HK-2 (cell line): ENCODE results near the gene HS2ST1.
"Not testable (repeated sequence)": the region's sequence is repeated elsewhere in the genome, so short reads cannot be mapped to it uniquely, and the experiment has no call there.

ENCODE experiments used
- DNase-seq: peaks from one replicate; pipeline ENCODE4 v3.0.0-alpha.2; 2018; ENCODE audit not compliant: unreplicated experiment

HS2ST1 gene

GRCh38 chr1:86914601-86914997, at the start of gene HS2ST1:
TSS of gene HS2ST1 (plus strand) at chr1:86914635.
- no peak for DNase-seq

GRCh38 chr1:86865973-86866637, 48.3 kb upstream of the HS2ST1 start:
- DNase-seq, result no peak

GRCh38 chr1:86866665-86867064, 47.8 kb upstream of the HS2ST1 start:
- no peak for DNase-seq

- DNase-seq, result not testable (repeated sequence)
These were observed 47.2 kb upstream of the HS2ST1 start for GRCh38 chr1:86867278-86867677.

- no peak for DNase-seq
These were observed 46.0 kb upstream of the HS2ST1 start for GRCh38 chr1:86868477-86868876.

GRCh38 chr1:86871001-86871400, 43.4 kb upstream of the HS2ST1 start:
- no peak for DNase-seq

- DNase-seq, result no peak
These were observed 42.3 kb upstream of the HS2ST1 start for GRCh38 chr1:86872086-86872485.

- DNase-seq, result no peak
These were observed 38.7 kb upstream of the HS2ST1 start for GRCh38 chr1:86875722-86876121.

GRCh38 chr1:86887479-86888162, 26.8 kb upstream of the HS2ST1 start:
- no peak for DNase-seq

- DNase-seq, result no peak
These were observed 26.1 kb upstream of the HS2ST1 start for GRCh38 chr1:86888327-86888726.

GRCh38 chr1:86899401-86899800, 15.0 kb upstream of the HS2ST1 start:
- DNase-seq, result not testable (repeated sequence)

GRCh38 chr1:86905875-86906274, 8.6 kb upstream of the HS2ST1 start:
- DNase-seq, result no peak

GRCh38 chr1:86906419-86906818, 8.0 kb upstream of the HS2ST1 start:
- DNase-seq, result no peak

GRCh38 chr1:86912281-86912900, 2.0 kb upstream of the HS2ST1 start:
- DNase-seq, result no peak

GRCh38 chr1:86913399-86913895, 988 bp upstream of the HS2ST1 start:
- peak; percentile 27 for DNase-seq

GRCh38 chr1:86913896-86914600, 387 bp upstream of the HS2ST1 start, which contains the start of gene SELENOF:
TSS of gene SELENOF (minus strand) at chr1:86914126. CDS start at chr1:86914111, 15 bp downstream.
- peak; percentile 99 for DNase-seq

- DNase-seq, result peak; percentile 64
These were observed 732 bp downstream of the HS2ST1 start for GRCh38 chr1:86914998-86915736.

- DNase-seq, result no peak
These were observed 1.4 kb downstream of the HS2ST1 start for GRCh38 chr1:86915737-86916235.

GRCh38 chr1:86916752-86917151, 2.3 kb downstream of the HS2ST1 start:
- no peak for DNase-seq

GRCh38 chr1:86922445-86922844, 8.0 kb downstream of the HS2ST1 start:
- no peak for DNase-seq

GRCh38 chr1:86924324-86924960, 10.0 kb downstream of the HS2ST1 start:
- no peak for DNase-seq
